Measurements from ENCODE around the gene COL13A1. TPM values are rescaled to one million over a fixed set of nuclear protein-coding genes. Genes with fewer than 3 reads are reported as not detected.

The COL13A1 gene
- total RNA-seq, 4 donors from 2014 or later: 1.2 to 6.8 (median 3.9) TPM

- Histone ChIP-seq H3K27ac (no peak overlapping the region), H3K4me1 (no peaks in the 10 kb centered on the region), H3K4me3 (no peak overlapping the region), H3K36me3 (no peaks in the 10 kb centered on the region), H3K9me3 (peaks cover 0 to 6% (median 0%) of the 10 kb centered on the region in 3 donors), H3K27me3 (no peaks in the 10 kb centered on the region)
- TF ChIP-seq CTCF (IDR thresholded peaks at IDR 0.05): no peak
- no peak for TF ChIP-seq EP300 (IDR thresholded peaks at IDR 0.05)
- TF ChIP-seq POLR2AphosphoS5 (IDR thresholded peaks at IDR 0.05): no peak
- TF ChIP-seq POLR2A (IDR thresholded peaks at IDR 0.05): no peak
- ATAC-seq: no peak
- 100% methylated on average over 1 to 2 of the region's 2 CpGs for WGBS, 2 donors (ENCODE audit: low coverage in 1 of 2)
Observed at GRCh38 chr10:69814251-69814650, 12.5 kb downstream of the COL13A1 start.

GRCh38 chr10:69815104-69815503 is 13.4 kb downstream of the COL13A1 start:
- Histone ChIP-seq H3K36me3 (no peaks in the 10 kb centered on the region), H3K27ac (no peak overlapping the region), H3K27me3 (no peaks in the 10 kb centered on the region), H3K9me3 (peaks cover 0 to 6% (median 0%) of the 10 kb centered on the region in 3 donors), H3K4me3 (no peak overlapping the region), H3K4me1 (no peaks in the 10 kb centered on the region)
- TF ChIP-seq CTCF (IDR thresholded peaks at IDR 0.05) (no peak), POLR2A (IDR thresholded peaks at IDR 0.05) (no peak), POLR2AphosphoS5 (IDR thresholded peaks at IDR 0.05) (no peak), EP300 (IDR thresholded peaks at IDR 0.05) (no peak)
- no peak for ATAC-seq
- 60% methylated on average over 1 of the region's 6 CpGs; no CpG with 5 or more reads in 1 of the 2 donors for WGBS, 2 donors (ENCODE audit: low coverage in 1 of 2)

GRCh38 chr10:69816521-69816920 is 14.8 kb downstream of the COL13A1 start:
- no peak overlapping the region for H3K27ac ChIP-seq
- no peaks in the 10 kb centered on the region for H3K4me1 ChIP-seq
- no peaks in the 10 kb centered on the region for H3K27me3 ChIP-seq
- no peak overlapping the region for H3K4me3 ChIP-seq
- ATAC-seq: no peak
- H3K36me3 ChIP-seq: no peaks in the 10 kb centered on the region
- H3K9me3 ChIP-seq: peaks cover 0 to 6% (median 0%) of the 10 kb centered on the region in 3 donors
- no peak for TF ChIP-seq EP300 (IDR thresholded peaks at IDR 0.05)
- TF ChIP-seq CTCF (IDR thresholded peaks at IDR 0.05): no peak
- TF ChIP-seq POLR2A (IDR thresholded peaks at IDR 0.05): no peak
- no peak for TF ChIP-seq POLR2AphosphoS5 (IDR thresholded peaks at IDR 0.05)
- 70 to 81% methylated on average over 4 to 5 of the region's 5 CpGs for WGBS, 2 donors (ENCODE audit: low coverage in 1 of 2)

- Histone ChIP-seq H3K27me3 (no peaks in the 10 kb centered on the region), H3K4me3 (no peak overlapping the region), H3K36me3 (no peaks in the 10 kb centered on the region), H3K9me3 (peaks cover 0 to 6% (median 0%) of the 10 kb centered on the region in 3 donors), H3K4me1 (no peaks in the 10 kb centered on the region), H3K27ac (no peak overlapping the region)
- ATAC-seq: no peak
- no peak for TF ChIP-seq POLR2A (IDR thresholded peaks at IDR 0.05)
- 50 to 58% methylated on average over 5 to 10 of the region's 11 CpGs for WGBS, 2 donors (ENCODE audit: low coverage in 1 of 2)
Observed at GRCh38 chr10:69817078-69817581, 15.4 kb downstream of the COL13A1 start.

- Histone ChIP-seq H3K27ac (no peak overlapping the region), H3K4me1 (no peaks in the 10 kb centered on the region), H3K9me3 (peaks cover 0 to 6% (median 0%) of the 10 kb centered on the region in 3 donors), H3K27me3 (no peaks in the 10 kb centered on the region), H3K36me3 (no peaks in the 10 kb centered on the region), H3K4me3 (no peak overlapping the region)
- TF ChIP-seq EP300 (IDR thresholded peaks at IDR 0.05) (no peak), POLR2AphosphoS5 (IDR thresholded peaks at IDR 0.05) (no peak), CTCF (IDR thresholded peaks at IDR 0.05) (no peak), POLR2A (IDR thresholded peaks at IDR 0.05) (no peak)
- WGBS, 2 donors (ENCODE audit: low coverage in 1 of 2): 91 to 100% methylated on average over 1 to 2 of the region's 2 CpGs
- ATAC-seq: no peak
Observed at GRCh38 chr10:69818676-69819239, 17.1 kb downstream of the COL13A1 start.
